Glutamatergic neuron (in vitro differentiated cells): Measurements from ENCODE around the gene RSPH4A. TPM values are rescaled to one million over a fixed set of nuclear protein-coding genes. Genes with fewer than 3 reads are reported as not detected.

Experiments
- DNase-seq: peaks from one replicate; pipeline ENCODE4 v3.0.0; 2022
- H3K27ac Mint-ChIP-seq: one replicate; pipeline ENCODE4 v1.8.0; 2020; ENCODE audit warnings: mild to moderate bottlenecking, mixed read lengths, inconsistent platforms; ENCODE audit not compliant: unreplicated experiment
- H3K27me3 Mint-ChIP-seq: one replicate; pipeline ENCODE4 v1.8.0; 2020; ENCODE audit warnings: mild to moderate bottlenecking, moderate library complexity, mixed read lengths, inconsistent platforms; ENCODE audit not compliant: unreplicated experiment
- H3K36me3 Mint-ChIP-seq: one replicate; pipeline ENCODE4 v1.8.0; 2020; ENCODE audit warnings: mild to moderate bottlenecking, mixed read lengths, inconsistent platforms; ENCODE audit not compliant: unreplicated experiment
- H3K4me1 Mint-ChIP-seq: one replicate; pipeline ENCODE4 v1.8.0; 2020; ENCODE audit warnings: mild to moderate bottlenecking, low read depth, mixed read lengths, inconsistent platforms; ENCODE audit not compliant: unreplicated experiment
- H3K4me3 Mint-ChIP-seq: one replicate; pipeline ENCODE4 v1.8.0; 2020; ENCODE audit warnings: mild to moderate bottlenecking, mixed read lengths, inconsistent platforms; ENCODE audit not compliant: unreplicated experiment
- H3K9me3 Mint-ChIP-seq: one replicate; pipeline ENCODE4 v1.8.0; 2020; ENCODE audit warnings: mild to moderate bottlenecking, moderate library complexity, mixed read lengths, inconsistent platforms; ENCODE audit not compliant: unreplicated experiment
- CTCF ChIP-seq: fragments of 200-600 bp; sonication (generic); IDR thresholded peaks from one replicate; pipeline ENCODE4 v1.5.0; 2021; ENCODE audit not compliant: partially characterized antibody, unreplicated experiment
- total RNA-seq: library from RNA; stranded (reverse); fragmentation: NEBNext Ultra II Directional; extraction: Animal tissue kit (Norgen Biotek cat#: 25700); gene quantifications from one replicate; pipeline ENCODE4 v1.2.1, GENCODE V29; 2021; ENCODE audit not compliant: unreplicated experiment

The RSPH4A gene
- total RNA-seq, 1 donor from 2014 or later = 0.98 TPM

GRCh38 chr6:116571683-116572000, 44.6 kb upstream of the RSPH4A start:
- H3K27ac Mint-ChIP-seq = peak overlapping the region; percentile 95
- peaks cover 11% of the 10 kb centered on the region for H3K4me1 Mint-ChIP-seq
- peak overlapping the region; percentile 92 for H3K4me3 Mint-ChIP-seq
- H3K36me3 Mint-ChIP-seq = no peaks in the 10 kb centered on the region
- peaks cover 2% of the 10 kb centered on the region for H3K9me3 Mint-ChIP-seq
- peaks cover 3% of the 10 kb centered on the region for H3K27me3 Mint-ChIP-seq
- TF ChIP-seq CTCF = no peak
- DNase-seq = no peak

DNA sequence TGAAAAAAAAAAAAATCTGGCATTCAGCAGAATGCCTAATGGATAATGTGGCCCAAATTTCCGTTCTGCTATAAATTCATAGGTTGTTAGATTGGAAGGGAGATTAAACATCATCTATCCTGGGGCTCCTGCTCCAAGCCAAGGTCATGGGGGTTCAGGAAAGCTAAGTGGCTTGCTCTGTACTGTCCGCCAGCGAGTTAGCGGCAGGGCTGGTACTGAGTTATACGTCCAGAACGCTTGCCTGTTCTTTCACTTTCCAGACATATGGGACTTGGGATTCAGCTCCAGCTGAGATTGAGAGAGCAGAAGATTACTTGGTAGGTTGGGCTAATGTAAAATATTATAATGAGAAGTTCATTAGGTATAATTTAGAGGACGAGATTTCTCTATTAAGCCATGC, 44.1 kb upstream of the RSPH4A start:
- Mint-ChIP-seq H3K27ac (peak overlapping the region; percentile 95), H3K4me3 (peak overlapping the region; percentile 92), H3K9me3 (peaks cover 2% of the 10 kb centered on the region), H3K27me3 (peaks cover 3% of the 10 kb centered on the region), H3K4me1 (peaks cover 11% of the 10 kb centered on the region), H3K36me3 (no peaks in the 10 kb centered on the region)
- TF ChIP-seq CTCF = no peak
- DNase-seq = no peak

GRCh38 chr6:116575227-116575626, 41.1 kb upstream of the RSPH4A start:
- no peak overlapping the region for H3K4me3 Mint-ChIP-seq
- H3K4me1 Mint-ChIP-seq = peaks cover 11% of the 10 kb centered on the region
- peaks cover 3% of the 10 kb centered on the region for H3K27me3 Mint-ChIP-seq
- H3K36me3 Mint-ChIP-seq = no peaks in the 10 kb centered on the region
- H3K27ac Mint-ChIP-seq = no peak overlapping the region
- no peak for TF ChIP-seq CTCF
- H3K9me3 Mint-ChIP-seq = peaks cover 2% of the 10 kb centered on the region
- DNase-seq = no peak

GRCh38 chr6:116577486-116577885, 38.8 kb upstream of the RSPH4A start:
- TF ChIP-seq CTCF = no peak
- no peaks in the 10 kb centered on the region for H3K9me3 Mint-ChIP-seq
- H3K4me3 Mint-ChIP-seq = no peak overlapping the region
- H3K4me1 Mint-ChIP-seq = peaks cover 7% of the 10 kb centered on the region
- DNase-seq = no peak
- H3K27me3 Mint-ChIP-seq = no peaks in the 10 kb centered on the region
- no peaks in the 10 kb centered on the region for H3K36me3 Mint-ChIP-seq
- no peak overlapping the region for H3K27ac Mint-ChIP-seq

DNA sequence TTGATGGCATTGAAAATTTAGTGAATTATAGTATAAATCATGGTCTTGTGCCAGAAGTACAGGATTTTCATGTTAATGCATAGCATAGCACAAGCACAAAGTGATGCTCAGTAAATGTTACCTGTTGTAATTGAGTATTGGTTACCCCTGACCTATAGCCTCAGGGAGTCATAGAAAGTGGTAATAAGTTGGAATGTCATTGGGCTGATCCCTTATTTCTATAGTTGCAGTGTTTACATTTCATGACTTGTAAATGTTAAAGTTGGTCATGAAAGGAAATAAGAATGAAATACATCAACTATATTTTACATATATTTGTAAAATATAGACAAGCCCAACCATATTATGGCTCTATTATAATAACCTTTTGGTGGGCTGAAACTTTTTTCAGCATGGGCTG, 37.9 kb upstream of the RSPH4A start:
- Mint-ChIP-seq H3K4me3 (no peak overlapping the region), H3K9me3 (no peaks in the 10 kb centered on the region), H3K27me3 (no peaks in the 10 kb centered on the region), H3K36me3 (no peaks in the 10 kb centered on the region), H3K4me1 (peaks cover 4% of the 10 kb centered on the region), H3K27ac (no peak overlapping the region)
- no peak for TF ChIP-seq CTCF
- DNase-seq = no peak
